Measurements from ENCODE around the gene SCCPDH. TPM values are rescaled to one million over a fixed set of nuclear protein-coding genes. Genes with fewer than 3 reads are reported as not detected.

SCCPDH gene
- total RNA-seq, 4 donors from 2014 or later = 46.2 to 80.7 (median 53.5) TPM

DNA sequence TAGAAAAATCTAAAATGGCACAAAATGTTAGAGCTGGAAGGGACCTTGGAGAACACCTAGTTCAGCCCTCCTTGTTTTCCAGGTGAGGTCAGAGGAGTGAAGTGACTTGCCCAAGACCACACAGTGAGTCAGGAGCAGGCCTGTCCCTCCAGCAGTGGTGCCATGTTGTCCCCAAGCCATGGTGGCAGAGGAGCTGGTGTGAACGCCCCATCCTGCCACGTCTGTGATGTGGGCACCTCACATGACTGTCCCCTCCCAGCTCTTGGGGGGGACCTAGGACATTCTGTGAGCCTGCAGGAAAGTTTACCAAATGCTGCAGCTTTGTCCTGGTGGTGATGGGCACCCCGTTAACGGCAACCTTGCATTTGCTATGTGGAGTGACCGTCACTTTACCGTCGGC, 66.2 kb downstream of the SCCPDH start:
- TF ChIP-seq, protein P1, sequence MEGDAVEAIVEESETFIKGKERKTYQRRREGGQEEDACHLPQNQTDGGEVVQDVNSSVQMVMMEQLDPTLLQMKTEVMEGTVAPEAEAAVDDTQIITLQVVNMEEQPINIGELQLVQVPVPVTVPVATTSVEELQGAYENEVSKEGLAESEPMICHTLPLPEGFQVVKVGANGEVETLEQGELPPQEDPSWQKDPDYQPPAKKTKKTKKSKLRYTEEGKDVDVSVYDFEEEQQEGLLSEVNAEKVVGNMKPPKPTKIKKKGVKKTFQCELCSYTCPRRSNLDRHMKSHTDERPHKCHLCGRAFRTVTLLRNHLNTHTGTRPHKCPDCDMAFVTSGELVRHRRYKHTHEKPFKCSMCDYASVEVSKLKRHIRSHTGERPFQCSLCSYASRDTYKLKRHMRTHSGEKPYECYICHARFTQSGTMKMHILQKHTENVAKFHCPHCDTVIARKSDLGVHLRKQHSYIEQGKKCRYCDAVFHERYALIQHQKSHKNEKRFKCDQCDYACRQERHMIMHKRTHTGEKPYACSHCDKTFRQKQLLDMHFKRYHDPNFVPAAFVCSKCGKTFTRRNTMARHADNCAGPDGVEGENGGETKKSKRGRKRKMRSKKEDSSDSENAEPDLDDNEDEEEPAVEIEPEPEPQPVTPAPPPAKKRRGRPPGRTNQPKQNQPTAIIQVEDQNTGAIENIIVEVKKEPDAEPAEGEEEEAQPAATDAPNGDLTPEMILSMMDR (IDR thresholded peaks at IDR 0.05; ENCODE audit: low read depth) = no peak

DNA sequence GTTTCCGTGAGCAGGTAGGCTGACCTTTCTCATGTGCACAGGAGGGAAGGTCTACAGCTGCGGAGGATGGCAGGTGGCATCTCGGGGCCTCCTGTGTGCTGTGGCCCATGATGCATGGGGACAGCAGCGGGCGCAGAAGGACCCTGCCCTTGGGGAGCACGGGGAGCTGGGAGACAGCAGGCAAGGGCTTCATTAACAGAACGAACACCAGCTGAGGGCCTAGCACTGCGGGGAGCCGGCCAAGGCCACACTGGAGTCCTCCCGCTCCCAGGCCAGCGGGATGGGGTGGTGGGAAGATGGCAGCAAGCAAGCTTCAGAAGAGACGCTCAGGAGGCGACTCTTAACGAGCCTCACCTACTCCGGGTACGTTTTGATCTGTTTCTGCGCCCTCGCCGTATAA, 66.6 kb downstream of the SCCPDH start:
- TF ChIP-seq, protein P1 (IDR thresholded peaks at IDR 0.05; ENCODE audit: low read depth) = no peak

GRCh38 chr1:246791303-246791918, 67.2 kb downstream of the SCCPDH start:
- TF ChIP-seq, protein P1 (IDR thresholded peaks at IDR 0.05; ENCODE audit: low read depth) = no peak

- TF ChIP-seq, protein P1 (IDR thresholded peaks at IDR 0.05; ENCODE audit: low read depth) = no peak
Observed at GRCh38 chr1:246792603-246793002, 68.4 kb downstream of the SCCPDH start.

DNA sequence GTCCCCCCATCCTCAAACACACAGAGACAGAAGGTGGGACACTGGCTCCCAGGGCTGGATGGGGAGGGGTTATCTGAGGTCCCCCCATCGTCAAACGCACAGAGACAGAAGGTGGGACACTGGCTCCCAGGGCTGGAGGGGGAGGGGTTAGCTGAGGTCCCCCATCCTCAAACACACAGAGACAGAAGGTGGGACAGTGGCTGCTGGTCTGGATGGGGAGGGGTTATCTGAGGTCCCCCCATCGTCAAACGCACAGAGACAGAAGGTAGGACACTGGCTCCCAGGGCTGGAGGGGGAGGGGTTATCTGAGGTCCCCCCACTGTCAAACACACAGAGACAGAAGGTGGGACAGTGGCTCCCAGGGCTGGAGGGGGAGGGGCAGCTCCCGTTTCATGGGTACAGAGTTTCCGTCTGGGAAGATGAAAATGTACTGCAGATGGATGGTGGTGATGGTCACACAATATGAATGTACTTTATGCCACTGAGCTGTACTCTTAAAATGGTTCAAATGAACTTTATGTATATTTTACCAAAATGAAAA, 69.2 kb downstream of the SCCPDH start:
- TF ChIP-seq, protein P1 (IDR thresholded peaks at IDR 0.05; ENCODE audit: low read depth) = no peak

DNA sequence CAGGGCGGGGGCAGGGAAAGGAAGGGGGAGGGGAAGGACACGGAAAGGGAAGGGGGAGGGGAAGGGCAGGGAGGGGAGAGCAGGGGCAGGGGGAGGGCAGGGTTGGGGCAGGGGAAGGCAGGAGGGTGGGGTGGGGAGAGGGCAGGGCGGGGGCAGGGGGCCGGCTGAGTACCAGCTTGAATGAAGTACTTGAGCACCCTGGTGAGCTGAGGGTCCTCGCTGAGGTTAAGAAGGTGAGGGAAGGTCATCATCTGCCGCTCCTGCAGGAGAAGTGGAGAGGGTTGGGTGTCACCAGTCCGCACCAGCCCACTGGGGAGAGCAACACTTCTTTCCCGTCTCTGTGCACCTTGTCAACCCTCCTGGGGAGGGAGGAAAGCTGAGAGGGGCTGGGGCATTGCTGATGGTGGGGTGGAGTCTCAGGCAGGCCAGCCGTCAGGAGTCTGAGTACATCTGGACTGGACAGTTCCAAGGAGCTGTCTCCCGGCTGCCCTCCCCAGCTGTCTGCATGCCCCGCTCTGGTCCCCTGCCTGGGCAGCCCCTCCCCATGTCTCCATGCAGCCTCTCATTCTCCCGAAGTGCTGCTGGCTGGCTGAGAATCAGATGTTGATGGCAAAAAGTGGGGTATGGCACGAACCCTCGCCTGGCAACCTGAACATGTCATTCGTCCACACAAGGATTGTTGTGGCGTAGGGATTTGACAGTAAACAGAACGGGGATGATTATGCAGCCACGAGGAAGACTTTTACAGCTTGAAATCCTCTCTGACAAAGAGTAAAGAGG, 70.0 kb downstream of the SCCPDH start:
- TF ChIP-seq, protein P1 (IDR thresholded peaks at IDR 0.05; ENCODE audit: low read depth) = no peak

Data from subcutaneous adipose tissue (tissue), 4 donors.